Heart left ventricle (tissue), 13 donors: Measurements from ENCODE around the gene PYURF.

ENCODE experiments used
- CTCF ChIP-seq, 12 donors: fragments of 200-600 bp; sonication (generic) in 4 of 12; IDR thresholded peaks; one replicate each; pipeline versions ENCODE4 v1.5.0 to v1.8.0; 2018 to 2022; ENCODE audit warnings: antibody characterized with exemption in 12 of 12, mild to moderate bottlenecking in 5 of 12
- POLR2A ChIP-seq, 2 donors: fragments of 450-650 bp; IDR thresholded peaks; one replicate each; pipeline ENCODE4 v1.6.1; 2017; ENCODE audit warnings: antibody characterized with exemption in 2 of 2, mild to moderate bottlenecking in 2 of 2, moderate library complexity in 2 of 2
- donor health status: ischemic (EF 13 %, LVEDD 7.1; RV severe dilation, severe dysfunction).
- donor health status: DM: no; HTN: yes; CAD: no.
- donor health status: DM: no; HTN: no; CAD: no.
- donor health status: ischemic (EF 25% LVEDD 6.9; RV normal size, moderate dysfunction).
- donor health status: ischemic (EF 25% LVEDD 5.7; RV mildly dilated, moderate dysfunction).
- donor health status: ischemic (EF 35%, LVEDD 5.7; RV mildly dilated, moderate dysfunction).
- donor health status: nonischemic (EF 11% LVEDD 7.7; RV severe dilation, severe dysfunction).
- donor health status: DM: yes; HTN: yes; CAD: no.
- donor health status: PGD.
- donor health status: ischemic (EF 29% LVEDD 5.4; RV normal size, mild dysfunction).
- donor health status: nonischemic (EF 23%, LVEDD 6.1; RV moderate dilation, normal function).

- no peak for TF ChIP-seq CTCF (IDR thresholded peaks at IDR 0.05)
- no peak for TF ChIP-seq POLR2A (IDR thresholded peaks at IDR 0.05)
These were observed 44.0 kb upstream of the PYURF start for GRCh38 chr4:88567591-88567990.
